NK-92 (cell line): ENCODE measurements around the gene PDE4C.
A peak's percentile ranks its signal among the peaks of the same experiment; 100 is the strongest.

Source experiments
- DNase-seq: peaks from one replicate; lab custom pipeline; 2025; ENCODE audit not compliant: unreplicated experiment; lab: John Stamatoyannopoulos, UW

PDE4C gene

GRCh38 chr19:18202397-18202777 lies 23.9 kb downstream of the PDE4C start:
- DNase-seq = no peak

GRCh38 chr19:18198374-18198773 lies 27.9 kb downstream of the PDE4C start:
- no peak for DNase-seq

GRCh38 chr19:18197941-18198340 lies 28.3 kb downstream of the PDE4C start:
- no peak for DNase-seq

- DNase-seq = no peak
Observed at GRCh38 chr19:18197306-18197705, 28.9 kb downstream of the PDE4C start.

GRCh38 chr19:18196511-18196845 lies 29.8 kb downstream of the PDE4C start:
- DNase-seq = no peak

GRCh38 chr19:18194554-18195238 lies 31.5 kb downstream of the PDE4C start:
- DNase-seq = no peak

- no peak for DNase-seq
Observed at GRCh38 chr19:18194181-18194530, 32.1 kb downstream of the PDE4C start.

GRCh38 chr19:18193388-18194180 lies 32.7 kb downstream of the PDE4C start:
- DNase-seq = no peak

- peak; percentile 100 for DNase-seq
Observed at GRCh38 chr19:18192673-18193387, 33.4 kb downstream of the PDE4C start, which contains the start of gene MPV17L2. Gene MPV17L2 (plus strand): TSS chr19:18193218. CDS start chr19:18193282, 64 bp downstream.

- DNase-seq = no peak
Observed at GRCh38 chr19:18191640-18192062, 34.6 kb downstream of the PDE4C start.

GRCh38 chr19:18190278-18190677 lies 36.0 kb downstream of the PDE4C start:
- DNase-seq = no peak

GRCh38 chr19:18185538-18185937 lies 40.7 kb downstream of the PDE4C start:
- no peak for DNase-seq

GRCh38 chr19:18183529-18183928 lies 42.7 kb downstream of the PDE4C start:
- DNase-seq = no peak

GRCh38 chr19:18179957-18180356 lies 46.3 kb downstream of the PDE4C start:
- no peak for DNase-seq

- no peak for DNase-seq
Observed at GRCh38 chr19:18176367-18177310, 49.6 kb downstream of the PDE4C start.

GRCh38 chr19:18174983-18175382 lies 51.3 kb downstream of the PDE4C start:
- DNase-seq = no peak
